ENCODE measurements around the gene ASPG.
A peak's percentile ranks its signal among the peaks of the same experiment; 100 is the strongest.

The ASPG gene

GRCh38 chr14:104130974-104131651, 45.6 kb downstream of the ASPG start:
- H3K36me3 ChIP-seq (ENCODE audit: control insufficient read depth, insufficient read depth, low read length), result no peaks in the 10 kb centered on the region
- peak; percentile 69 for TF ChIP-seq CTCF (IDR thresholded peaks at IDR 0.05; ENCODE audit: insufficient read depth, low read length, poor library complexity, severe bottlenecking)
- H3K27me3 ChIP-seq (replicated peaks; ENCODE audit: control insufficient read depth, insufficient read depth, low read length), result 0 out of 2 replicates have a peak, but pooled peaks cover 2% of the 10 kb centered on the region
- DNase-seq (ENCODE audit: extremely low read depth, insufficient read length), result no peak
- H3K4me3 ChIP-seq (replicated peaks; ENCODE audit: low read depth, low read length), result no peak overlapping the region

- TF ChIP-seq CTCF (IDR thresholded peaks at IDR 0.05; ENCODE audit: insufficient read depth, low read length, poor library complexity, severe bottlenecking), result no peak
- Histone ChIP-seq H3K4me3 (replicated peaks; ENCODE audit: low read depth, low read length) (no peak overlapping the region), H3K36me3 (ENCODE audit: control insufficient read depth, insufficient read depth, low read length) (no peaks in the 10 kb centered on the region), H3K27me3 (replicated peaks; ENCODE audit: control insufficient read depth, insufficient read depth, low read length) (peaks cover 2% of the 10 kb centered on the region; the same call in 1 of the 2 replicates)
- DNase-seq (ENCODE audit: extremely low read depth, insufficient read length), result no peak
Observed at GRCh38 chr14:104131968-104132732, 46.6 kb downstream of the ASPG start.

GRCh38 chr14:104132981-104133380, 47.5 kb downstream of the ASPG start:
- DNase-seq (ENCODE audit: extremely low read depth, insufficient read length), result no peak
- H3K27me3 ChIP-seq (replicated peaks; ENCODE audit: control insufficient read depth, insufficient read depth, low read length), result peaks cover 2% of the 10 kb centered on the region; the same call in 1 of the 2 replicates
- H3K4me3 ChIP-seq (replicated peaks; ENCODE audit: low read depth, low read length), result no peak overlapping the region

GRCh38 chr14:104133496-104133895, 48.0 kb downstream of the ASPG start:
- Histone ChIP-seq H3K27me3 (replicated peaks; ENCODE audit: control insufficient read depth, insufficient read depth, low read length) (peaks cover 2% of the 10 kb centered on the region; the same call in 1 of the 2 replicates), H3K36me3 (ENCODE audit: control insufficient read depth, insufficient read depth, low read length) (no peaks in the 10 kb centered on the region), H3K4me3 (replicated peaks; ENCODE audit: low read depth, low read length) (no peak overlapping the region)
- TF ChIP-seq CTCF (IDR thresholded peaks at IDR 0.05; ENCODE audit: insufficient read depth, low read length, poor library complexity, severe bottlenecking), result no peak
- DNase-seq (ENCODE audit: extremely low read depth, insufficient read length), result no peak

More at GRCh38 chr14:104132981-104133380, 47.5 kb downstream of the ASPG start:
- H3K36me3 ChIP-seq (ENCODE audit: control insufficient read depth, insufficient read depth, low read length), result no peaks in the 10 kb centered on the region
- no peak for TF ChIP-seq CTCF (IDR thresholded peaks at IDR 0.05; ENCODE audit: insufficient read depth, low read length, poor library complexity, severe bottlenecking)

GRCh38 chr14:104134061-104134965, 48.8 kb downstream of the ASPG start:
- no peak for DNase-seq (ENCODE audit: extremely low read depth, insufficient read length)
- peaks cover 2% of the 10 kb centered on the region; the same call in 1 of the 2 replicates for H3K27me3 ChIP-seq (replicated peaks; ENCODE audit: control insufficient read depth, insufficient read depth, low read length)
- no peak overlapping the region for H3K4me3 ChIP-seq (replicated peaks; ENCODE audit: low read depth, low read length)
- no peak for TF ChIP-seq CTCF (IDR thresholded peaks at IDR 0.05; ENCODE audit: insufficient read depth, low read length, poor library complexity, severe bottlenecking)
- H3K36me3 ChIP-seq (ENCODE audit: control insufficient read depth, insufficient read depth, low read length), result no peaks in the 10 kb centered on the region
